HG02798 (cell line): Measurements from ENCODE around the gene SLC5A8.

Source experiments
- ATAC-seq: cut with Tn5 transposase; IDR thresholded peaks from one replicate; pipeline ENCODE4 v1.9.1; 2021; ENCODE audit warnings: mild to moderate bottlenecking; ENCODE audit not compliant: unreplicated experiment, poor library complexity

The SLC5A8 gene

GRCh38 chr12:101209319-101210302, at the start of gene SLC5A8:
SLC5A8 (minus strand) TSS chr12:101210238; CDS start chr12:101209848, 390 bp downstream.
- ATAC-seq: no peak

GRCh38 chr12:101257357-101257756, 47.3 kb upstream of the SLC5A8 start:
- no peak for ATAC-seq

GRCh38 chr12:101256266-101256665, 46.2 kb upstream of the SLC5A8 start:
- no peak for ATAC-seq

- ATAC-seq: no peak
Measured at GRCh38 chr12:101243616-101244015, 33.6 kb upstream of the SLC5A8 start.

GRCh38 chr12:101243074-101243473, 33.0 kb upstream of the SLC5A8 start:
- ATAC-seq: no peak

GRCh38 chr12:101238800-101239329, 28.8 kb upstream of the SLC5A8 start:
- no peak for ATAC-seq

- ATAC-seq: no peak
Measured at GRCh38 chr12:101238306-101238705, 28.3 kb upstream of the SLC5A8 start.

- no peak for ATAC-seq
Measured at GRCh38 chr12:101235686-101236085, 25.6 kb upstream of the SLC5A8 start.

GRCh38 chr12:101231636-101232035, 21.6 kb upstream of the SLC5A8 start:
- ATAC-seq: no peak

- no peak for ATAC-seq
Measured at GRCh38 chr12:101230547-101230946, 20.5 kb upstream of the SLC5A8 start.

GRCh38 chr12:101229841-101230241, 19.8 kb upstream of the SLC5A8 start:
- ATAC-seq: no peak

GRCh38 chr12:101221301-101221700, 11.3 kb upstream of the SLC5A8 start:
- ATAC-seq: no peak

- ATAC-seq: no peak
Measured at GRCh38 chr12:101216810-101217209, 6.8 kb upstream of the SLC5A8 start.

- ATAC-seq: no peak
Measured at GRCh38 chr12:101207086-101207780, 2.8 kb downstream of the SLC5A8 start.

- ATAC-seq: no peak
Measured at GRCh38 chr12:101204602-101205304, 5.3 kb downstream of the SLC5A8 start.

GRCh38 chr12:101200824-101201223, 9.2 kb downstream of the SLC5A8 start:
- no peak for ATAC-seq

GRCh38 chr12:101200145-101200544, 9.9 kb downstream of the SLC5A8 start:
- no peak for ATAC-seq

- ATAC-seq: no peak
Measured at GRCh38 chr12:101186291-101186690, 23.7 kb downstream of the SLC5A8 start.

- ATAC-seq: no peak
Measured at GRCh38 chr12:101181776-101182175, 28.3 kb downstream of the SLC5A8 start.

GRCh38 chr12:101174541-101174940, 35.5 kb downstream of the SLC5A8 start:
- no peak for ATAC-seq
